Measurements from ENCODE around the gene XPO1.

DNA sequence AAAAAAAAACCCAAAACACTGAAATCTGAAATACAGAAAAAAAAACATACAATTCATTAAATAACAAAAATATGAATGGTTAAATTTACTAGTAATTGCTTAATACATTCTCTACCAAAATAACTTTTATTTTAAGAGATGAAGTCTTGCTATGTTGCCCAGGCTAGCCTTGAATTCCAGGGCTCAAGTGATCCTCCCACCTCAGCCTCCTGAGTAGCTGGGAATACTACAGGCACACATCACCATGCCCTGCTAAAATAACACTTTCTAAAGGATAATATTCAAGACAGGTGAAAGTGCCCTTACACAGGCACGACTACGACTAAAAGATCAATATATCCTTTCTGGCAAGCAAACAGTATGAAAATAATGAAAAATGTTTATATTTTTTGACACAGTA, 76.8 kb downstream of the XPO1 start:
- TF ChIP-seq, protein P1, sequence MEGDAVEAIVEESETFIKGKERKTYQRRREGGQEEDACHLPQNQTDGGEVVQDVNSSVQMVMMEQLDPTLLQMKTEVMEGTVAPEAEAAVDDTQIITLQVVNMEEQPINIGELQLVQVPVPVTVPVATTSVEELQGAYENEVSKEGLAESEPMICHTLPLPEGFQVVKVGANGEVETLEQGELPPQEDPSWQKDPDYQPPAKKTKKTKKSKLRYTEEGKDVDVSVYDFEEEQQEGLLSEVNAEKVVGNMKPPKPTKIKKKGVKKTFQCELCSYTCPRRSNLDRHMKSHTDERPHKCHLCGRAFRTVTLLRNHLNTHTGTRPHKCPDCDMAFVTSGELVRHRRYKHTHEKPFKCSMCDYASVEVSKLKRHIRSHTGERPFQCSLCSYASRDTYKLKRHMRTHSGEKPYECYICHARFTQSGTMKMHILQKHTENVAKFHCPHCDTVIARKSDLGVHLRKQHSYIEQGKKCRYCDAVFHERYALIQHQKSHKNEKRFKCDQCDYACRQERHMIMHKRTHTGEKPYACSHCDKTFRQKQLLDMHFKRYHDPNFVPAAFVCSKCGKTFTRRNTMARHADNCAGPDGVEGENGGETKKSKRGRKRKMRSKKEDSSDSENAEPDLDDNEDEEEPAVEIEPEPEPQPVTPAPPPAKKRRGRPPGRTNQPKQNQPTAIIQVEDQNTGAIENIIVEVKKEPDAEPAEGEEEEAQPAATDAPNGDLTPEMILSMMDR (conservative IDR thresholded peaks at IDR 0.05; ENCODE audit: low read depth in 2 of 2), result no peak
- TF ChIP-seq EZH2 (IDR thresholded peaks at IDR 0.05; ENCODE audit: low read depth, unreplicated experiment) (no peak), CREB1 (CRISPR knock-in tag; IDR thresholded peaks at IDR 0.05; ENCODE audit: low read depth) (no peak), POLR2AphosphoS5 (IDR thresholded peaks at IDR 0.05; ENCODE audit: low read depth) (no peak), EZH2phosphoT487 (IDR thresholded peaks at IDR 0.05; ENCODE audit: unreplicated experiment) (no peak), ZNF114 (CRISPR knock-in tag; IDR thresholded peaks at IDR 0.05) (no peak), JUNB (IDR thresholded peaks at IDR 0.05; ENCODE audit: unreplicated experiment) (no peak)
- TF ChIP-seq, protein P2, sequence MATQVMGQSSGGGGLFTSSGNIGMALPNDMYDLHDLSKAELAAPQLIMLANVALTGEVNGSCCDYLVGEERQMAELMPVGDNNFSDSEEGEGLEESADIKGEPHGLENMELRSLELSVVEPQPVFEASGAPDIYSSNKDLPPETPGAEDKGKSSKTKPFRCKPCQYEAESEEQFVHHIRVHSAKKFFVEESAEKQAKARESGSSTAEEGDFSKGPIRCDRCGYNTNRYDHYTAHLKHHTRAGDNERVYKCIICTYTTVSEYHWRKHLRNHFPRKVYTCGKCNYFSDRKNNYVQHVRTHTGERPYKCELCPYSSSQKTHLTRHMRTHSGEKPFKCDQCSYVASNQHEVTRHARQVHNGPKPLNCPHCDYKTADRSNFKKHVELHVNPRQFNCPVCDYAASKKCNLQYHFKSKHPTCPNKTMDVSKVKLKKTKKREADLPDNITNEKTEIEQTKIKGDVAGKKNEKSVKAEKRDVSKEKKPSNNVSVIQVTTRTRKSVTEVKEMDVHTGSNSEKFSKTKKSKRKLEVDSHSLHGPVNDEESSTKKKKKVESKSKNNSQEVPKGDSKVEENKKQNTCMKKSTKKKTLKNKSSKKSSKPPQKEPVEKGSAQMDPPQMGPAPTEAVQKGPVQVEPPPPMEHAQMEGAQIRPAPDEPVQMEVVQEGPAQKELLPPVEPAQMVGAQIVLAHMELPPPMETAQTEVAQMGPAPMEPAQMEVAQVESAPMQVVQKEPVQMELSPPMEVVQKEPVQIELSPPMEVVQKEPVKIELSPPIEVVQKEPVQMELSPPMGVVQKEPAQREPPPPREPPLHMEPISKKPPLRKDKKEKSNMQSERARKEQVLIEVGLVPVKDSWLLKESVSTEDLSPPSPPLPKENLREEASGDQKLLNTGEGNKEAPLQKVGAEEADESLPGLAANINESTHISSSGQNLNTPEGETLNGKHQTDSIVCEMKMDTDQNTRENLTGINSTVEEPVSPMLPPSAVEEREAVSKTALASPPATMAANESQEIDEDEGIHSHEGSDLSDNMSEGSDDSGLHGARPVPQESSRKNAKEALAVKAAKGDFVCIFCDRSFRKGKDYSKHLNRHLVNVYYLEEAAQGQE (IDR thresholded peaks at IDR 0.05; ENCODE audit: unreplicated experiment), result no peak
- TF ChIP-seq, protein P3, sequence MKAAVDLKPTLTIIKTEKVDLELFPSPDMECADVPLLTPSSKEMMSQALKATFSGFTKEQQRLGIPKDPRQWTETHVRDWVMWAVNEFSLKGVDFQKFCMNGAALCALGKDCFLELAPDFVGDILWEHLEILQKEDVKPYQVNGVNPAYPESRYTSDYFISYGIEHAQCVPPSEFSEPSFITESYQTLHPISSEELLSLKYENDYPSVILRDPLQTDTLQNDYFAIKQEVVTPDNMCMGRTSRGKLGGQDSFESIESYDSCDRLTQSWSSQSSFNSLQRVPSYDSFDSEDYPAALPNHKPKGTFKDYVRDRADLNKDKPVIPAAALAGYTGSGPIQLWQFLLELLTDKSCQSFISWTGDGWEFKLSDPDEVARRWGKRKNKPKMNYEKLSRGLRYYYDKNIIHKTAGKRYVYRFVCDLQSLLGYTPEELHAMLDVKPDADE (IDR thresholded peaks at IDR 0.05), result no peak

All from GM23338 (cell line).